HEK293T (cell line): ENCODE measurements around the gene PREX1.

ENCODE experiments used
- BHLHE40 ChIP-seq: fragments of 450-650 bp; IDR thresholded peaks from 2 replicates; pipeline ENCODE4 v1.6.1; 2016; ENCODE audit warnings: mild to moderate bottlenecking, moderate library complexity, borderline replicate concordance
- ELF4 ChIP-seq: fragments of 450-650 bp; IDR thresholded peaks from 2 replicates; pipeline ENCODE4 v1.6.1; 2017; ENCODE audit warnings: antibody characterized with exemption
- FOXA1 ChIP-seq: fragments of 450-650 bp; IDR thresholded peaks from 2 replicates; pipeline ENCODE4 v1.6.1; 2016; ENCODE audit warnings: mild to moderate bottlenecking
- FOXK2 ChIP-seq: fragments of 450-650 bp; IDR thresholded peaks from 2 replicates; pipeline ENCODE4 v1.6.1; 2016; ENCODE audit warnings: mild to moderate bottlenecking
- LEF1 ChIP-seq: fragments of 450-650 bp; IDR thresholded peaks from 2 replicates; pipeline ENCODE4 v1.6.1; 2017; ENCODE audit warnings: mild to moderate bottlenecking, borderline replicate concordance
- TARDBP ChIP-seq: fragments of 450-650 bp; IDR thresholded peaks from 2 replicates; pipeline ENCODE4 v1.6.1; 2016
- ZNF384 ChIP-seq: fragments of 450-650 bp; IDR thresholded peaks from 2 replicates; pipeline ENCODE4 v1.6.1; 2016

DNA sequence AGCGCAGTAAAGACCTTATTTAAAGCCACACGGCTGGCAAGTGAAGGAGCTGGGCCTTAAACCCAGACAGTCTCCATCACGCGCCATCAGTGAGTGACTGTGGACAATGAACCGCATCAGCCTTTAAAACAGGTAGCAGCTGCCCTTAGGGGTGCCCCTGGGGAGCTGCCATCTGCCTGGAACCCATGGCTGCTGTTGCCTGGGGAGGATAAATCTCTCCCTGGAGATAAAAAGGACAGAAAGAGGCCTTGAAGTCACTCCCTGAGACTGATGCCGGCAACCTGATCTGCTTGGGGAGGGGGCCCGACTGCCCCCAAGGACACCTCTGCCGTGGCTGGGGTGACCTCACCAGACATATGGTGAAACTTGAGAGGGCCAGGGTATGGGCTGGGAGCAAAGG is 73.5 kb downstream of the PREX1 start:
- TF ChIP-seq LEF1 (no peak), TARDBP (no peak), BHLHE40 (no peak), FOXA1 (no peak), ZNF384 (no peak), FOXK2 (no peak), ELF4 (no peak)
